Upper lobe of right lung (tissue), 1 donor: Measurements from ENCODE around the gene PODXL2. TPM values are rescaled to one million over a fixed set of nuclear protein-coding genes. Genes with fewer than 3 reads are reported as not detected.

ENCODE experiments used
- ATAC-seq: fragments of 200-7000 bp; cut with Tn5 transposase; one replicate; pipeline ENCODE4 v1.9.1; 2020; ENCODE audit warnings: mild to moderate bottlenecking, moderate library complexity
- DNase-seq: peaks from one replicate; pipeline ENCODE4 v3.0.0-alpha.2; 2020
- H3K27ac ChIP-seq: fragments of 200-600 bp; one replicate; pipeline ENCODE4 v1.8.0; 2022
- H3K27me3 ChIP-seq: fragments of 200-600 bp; one replicate; pipeline ENCODE4 v1.8.0; 2022; ENCODE audit warnings: mild to moderate bottlenecking
- H3K36me3 ChIP-seq: fragments of 200-600 bp; one replicate; pipeline ENCODE4 v1.8.0; 2022
- H3K4me1 ChIP-seq: fragments of 200-600 bp; one replicate; pipeline ENCODE4 v1.8.0; 2022
- H3K4me3 ChIP-seq: fragments of 200-600 bp; one replicate; pipeline ENCODE4 v1.8.0; 2022; ENCODE audit warnings: mild to moderate bottlenecking
- H3K9me3 ChIP-seq: fragments of 200-600 bp; one replicate; pipeline ENCODE4 v1.8.0; 2022
- intact Hi-C: fragments of 100-400 bp; cut with DNase I; formaldehyde crosslinking; loops from one replicate; pipeline ENCODE4 v1.11.0; 2022
- total RNA-seq: library from RNA; stranded (reverse); fragmentation: NEBNext Ultra II Directional; extraction: Animal tissue kit (Norgen Biotek cat#: 25700); gene quantifications from one replicate; pipeline ENCODE4 v1.2.1, GENCODE V29; 2021
- TF ChIP-seq, protein P1 (sequence below): fragments of 200-600 bp; IDR thresholded peaks from one replicate; pipeline ENCODE4 v1.8.0; 2022; ENCODE audit warnings: antibody characterized with exemption
- donor health status: DM: no; HTN: yes; CAD: no; lungs with severe emphysema.

PODXL2 gene
- total RNA-seq, 1 donor from 2014 or later: 3.7 TPM

DNA sequence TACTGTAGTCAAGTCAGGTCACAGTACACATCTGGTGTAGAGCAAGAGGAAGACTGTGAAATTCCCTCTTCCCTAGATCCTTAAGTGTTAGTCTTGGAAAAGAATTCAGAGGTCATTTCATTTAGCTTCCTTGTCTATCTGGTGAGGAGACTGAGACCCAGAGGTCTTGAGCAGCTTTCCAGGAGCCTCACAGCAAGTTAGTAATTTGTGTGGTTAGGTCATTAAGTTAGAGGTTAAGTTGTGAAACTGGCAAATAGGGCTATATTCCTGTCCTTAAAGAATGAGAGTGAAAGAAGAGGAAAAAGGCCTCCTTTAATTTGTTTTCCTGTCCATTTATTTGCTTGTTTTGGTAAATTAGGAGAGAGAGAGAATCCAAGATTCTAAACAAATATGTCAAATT is 9.0 kb downstream of the PODXL2 start:
- Histone ChIP-seq H3K27me3 (no peaks in the 10 kb centered on the region), H3K27ac (no peak overlapping the region), H3K4me1 (no peaks in the 10 kb centered on the region), H3K4me3 (no peak overlapping the region), H3K9me3 (no peaks in the 10 kb centered on the region), H3K36me3 (no peaks in the 10 kb centered on the region)
- DNase-seq: no peak
- no peak for ATAC-seq
- TF ChIP-seq, protein P1, sequence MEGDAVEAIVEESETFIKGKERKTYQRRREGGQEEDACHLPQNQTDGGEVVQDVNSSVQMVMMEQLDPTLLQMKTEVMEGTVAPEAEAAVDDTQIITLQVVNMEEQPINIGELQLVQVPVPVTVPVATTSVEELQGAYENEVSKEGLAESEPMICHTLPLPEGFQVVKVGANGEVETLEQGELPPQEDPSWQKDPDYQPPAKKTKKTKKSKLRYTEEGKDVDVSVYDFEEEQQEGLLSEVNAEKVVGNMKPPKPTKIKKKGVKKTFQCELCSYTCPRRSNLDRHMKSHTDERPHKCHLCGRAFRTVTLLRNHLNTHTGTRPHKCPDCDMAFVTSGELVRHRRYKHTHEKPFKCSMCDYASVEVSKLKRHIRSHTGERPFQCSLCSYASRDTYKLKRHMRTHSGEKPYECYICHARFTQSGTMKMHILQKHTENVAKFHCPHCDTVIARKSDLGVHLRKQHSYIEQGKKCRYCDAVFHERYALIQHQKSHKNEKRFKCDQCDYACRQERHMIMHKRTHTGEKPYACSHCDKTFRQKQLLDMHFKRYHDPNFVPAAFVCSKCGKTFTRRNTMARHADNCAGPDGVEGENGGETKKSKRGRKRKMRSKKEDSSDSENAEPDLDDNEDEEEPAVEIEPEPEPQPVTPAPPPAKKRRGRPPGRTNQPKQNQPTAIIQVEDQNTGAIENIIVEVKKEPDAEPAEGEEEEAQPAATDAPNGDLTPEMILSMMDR: no peak
- intact Hi-C loops: no loop called here

DNA sequence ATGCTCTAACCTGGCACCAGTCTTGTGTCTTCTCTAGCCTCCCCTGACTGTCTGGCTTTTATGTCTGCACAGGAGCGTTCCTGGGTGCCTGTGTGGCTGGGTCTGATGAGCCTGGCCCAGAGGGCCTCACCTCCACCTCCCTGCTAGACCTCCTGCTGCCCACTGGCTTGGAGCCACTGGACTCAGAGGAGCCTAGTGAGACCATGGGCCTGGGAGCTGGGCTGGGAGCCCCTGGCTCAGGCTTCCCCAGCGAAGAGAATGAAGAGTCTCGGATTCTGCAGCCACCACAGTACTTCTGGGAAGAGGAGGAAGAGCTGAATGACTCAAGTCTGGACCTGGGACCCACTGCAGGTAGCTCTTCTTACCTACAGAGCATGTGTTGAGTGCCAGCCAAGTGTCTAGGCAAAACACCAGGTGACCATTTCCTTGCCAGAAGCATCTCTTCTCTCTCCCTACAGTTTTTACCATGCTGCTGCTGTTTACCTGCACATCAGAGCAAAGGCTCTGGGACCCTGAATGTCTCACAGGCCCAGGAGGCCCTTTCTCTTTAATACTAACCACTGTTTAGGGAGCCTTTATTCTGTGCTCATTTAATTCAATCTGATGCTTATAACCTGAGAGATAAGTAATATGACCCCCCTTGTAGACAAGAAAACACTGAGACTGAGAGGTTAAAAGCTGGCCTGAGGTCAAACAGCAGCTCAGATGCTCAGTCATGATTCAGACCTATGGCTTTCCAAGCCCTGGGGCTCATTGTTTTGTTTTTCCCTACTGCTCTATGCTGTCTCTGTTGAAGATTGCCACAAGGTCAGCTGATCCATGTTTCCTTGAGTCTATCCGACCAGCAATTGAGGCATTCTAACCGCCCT is 10.4 kb downstream of the PODXL2 start:
- H3K36me3 ChIP-seq: no peaks in the 10 kb centered on the region
- intact Hi-C loops: no loop called here
- no peaks in the 10 kb centered on the region for H3K9me3 ChIP-seq
- no peak for ATAC-seq
- DNase-seq: no peak
- H3K4me1 ChIP-seq: no peaks in the 10 kb centered on the region
- no peak overlapping the region for H3K27ac ChIP-seq
- TF ChIP-seq, protein P1: no peak
- no peaks in the 10 kb centered on the region for H3K27me3 ChIP-seq
- no peak overlapping the region for H3K4me3 ChIP-seq

DNA sequence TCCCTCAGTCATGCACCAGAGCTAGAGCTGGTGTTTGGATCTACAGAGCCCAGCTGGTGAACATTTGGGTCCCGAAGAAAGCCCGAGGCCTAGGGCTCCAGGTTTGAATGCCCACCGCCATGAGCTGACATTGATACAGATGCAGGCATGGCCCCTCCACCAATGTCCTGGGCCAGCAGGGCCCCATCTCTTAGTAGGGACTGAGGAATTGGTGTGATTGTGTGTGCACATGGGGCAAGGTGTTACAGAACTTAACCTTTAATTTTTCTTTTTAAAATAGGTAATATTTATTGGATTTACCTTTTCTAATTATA is 11.0 kb downstream of the PODXL2 start:
- Histone ChIP-seq H3K4me1 (no peaks in the 10 kb centered on the region), H3K27me3 (no peaks in the 10 kb centered on the region), H3K4me3 (no peak overlapping the region), H3K9me3 (no peaks in the 10 kb centered on the region), H3K27ac (no peak overlapping the region), H3K36me3 (no peaks in the 10 kb centered on the region)
- no peak for ATAC-seq
- intact Hi-C loops: no loop called here
- no peak for DNase-seq
- TF ChIP-seq, protein P1: no peak

DNA sequence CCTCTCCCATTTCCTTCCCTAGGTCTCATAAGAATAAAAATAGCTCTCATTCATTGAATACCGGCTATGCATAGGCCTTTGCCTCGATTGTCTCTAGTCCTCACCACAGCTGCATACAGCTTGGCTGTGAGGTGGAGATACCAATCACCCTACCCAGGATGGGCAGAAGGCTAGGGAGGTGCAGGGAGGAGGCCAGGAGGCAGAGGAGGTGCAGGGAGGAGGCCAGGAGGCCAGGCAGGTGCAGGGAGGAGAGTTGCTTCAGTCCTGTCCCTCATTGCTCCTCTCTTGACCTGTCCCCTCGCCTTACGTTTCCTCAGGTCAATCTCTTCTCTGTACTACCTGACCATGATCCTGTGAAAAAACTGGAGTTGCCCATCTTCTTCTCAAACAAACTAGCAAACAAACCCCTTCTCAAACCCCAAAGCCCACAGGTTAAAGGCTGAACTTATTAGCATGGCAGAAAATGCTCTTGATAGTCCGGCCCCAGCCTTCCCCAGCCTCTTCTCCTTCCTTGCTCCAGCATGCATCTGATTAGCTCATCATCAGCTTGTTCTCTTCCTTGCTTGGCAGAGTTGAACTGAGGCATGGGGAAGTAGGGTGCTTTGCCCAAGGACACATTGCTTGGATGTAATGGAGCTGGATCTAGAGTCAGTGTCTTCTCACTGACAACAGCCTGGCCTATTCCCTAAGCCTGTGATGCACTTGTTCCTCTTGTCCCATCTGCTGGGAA is 15.8 kb downstream of the PODXL2 start:
- intact Hi-C loops: no loop called here
- DNase-seq (no peak), ATAC-seq (no peak)
- H3K27me3 ChIP-seq: no peaks in the 10 kb centered on the region
- H3K27ac ChIP-seq: no peak overlapping the region
- no peaks in the 10 kb centered on the region for H3K36me3 ChIP-seq
- TF ChIP-seq, protein P1: no peak
- no peaks in the 10 kb centered on the region for H3K9me3 ChIP-seq
- no peaks in the 10 kb centered on the region for H3K4me1 ChIP-seq
- H3K4me3 ChIP-seq: no peak overlapping the region

DNA sequence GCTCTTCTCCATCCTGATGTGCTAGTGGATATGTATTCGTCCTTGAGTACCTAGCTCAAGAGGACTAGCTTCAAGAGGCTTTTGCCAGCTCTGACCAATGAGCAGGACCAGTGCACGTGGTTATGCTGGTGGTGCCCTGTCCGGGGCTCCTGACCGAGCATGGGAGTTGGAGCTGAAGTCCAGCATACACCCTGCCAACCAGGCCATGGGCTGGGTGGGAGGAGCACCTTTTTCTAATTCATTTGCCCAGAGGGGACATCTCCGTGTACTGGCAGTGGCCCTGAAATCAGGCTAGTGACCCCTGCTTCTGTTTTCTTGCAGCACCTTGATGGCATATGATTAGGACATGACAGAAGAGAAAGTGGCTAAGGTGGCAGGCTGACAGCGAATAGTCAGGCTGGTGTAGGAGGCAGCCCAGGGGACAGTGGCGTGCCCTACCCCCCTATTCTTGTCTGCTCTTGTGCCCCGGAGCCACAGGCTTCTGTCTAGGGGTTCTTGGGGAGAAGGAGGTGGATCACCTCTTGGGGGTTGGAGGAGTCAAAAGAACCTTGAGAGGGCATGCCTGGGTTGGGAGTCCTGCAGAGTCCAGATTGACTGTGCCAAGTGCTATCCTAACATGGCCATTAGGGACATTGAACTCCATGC is 16.5 kb downstream of the PODXL2 start:
- DNase-seq: no peak
- ATAC-seq: no peak
- no peaks in the 10 kb centered on the region for H3K36me3 ChIP-seq
- H3K9me3 ChIP-seq: no peaks in the 10 kb centered on the region
- no peak overlapping the region for H3K4me3 ChIP-seq
- no peaks in the 10 kb centered on the region for H3K27me3 ChIP-seq
- intact Hi-C loops: no loop called here
- TF ChIP-seq, protein P1: no peak
- no peaks in the 10 kb centered on the region for H3K4me1 ChIP-seq
- H3K27ac ChIP-seq: no peak overlapping the region
